Psoas muscle (tissue), 8 donors: Measurements from ENCODE around the gene MPP2. TPM values are rescaled to one million over a fixed set of nuclear protein-coding genes. Genes with fewer than 3 reads are reported as not detected.

Experiments
- ATAC-seq, 4 donors: fragments of 200-7000 bp; cut with Tn5 transposase; one replicate each; pipeline ENCODE4 v1.9.1; 2020; ENCODE audit warnings: moderate library complexity in 3 of 4, mild to moderate bottlenecking in 2 of 4
- DNase-seq, 2 donors: peaks; one replicate each; pipeline ENCODE4 v3.0.0-alpha.2; 2020
- H3K27ac ChIP-seq: fragments of 200-600 bp; one replicate; pipeline ENCODE4 v1.8.0; 2022
- H3K27me3 ChIP-seq, 3 donors: fragments of 200-600 bp in 1 of 3; one replicate each; pipeline versions ENCODE4 v1.6.1 to v1.8.0; 2013 to 2022; ENCODE audit warnings: low read length in 2 of 3, mild to moderate bottlenecking in 2 of 3, moderate library complexity in 1 of 3; ENCODE audit not compliant: insufficient read depth in 3 of 3
- H3K36me3 ChIP-seq, 2 donors: fragments of 200-600 bp in 1 of 2; one replicate each; pipeline versions ENCODE4 v1.6.1 to v1.8.0; 2013 to 2022; ENCODE audit warnings: low read depth in 1 of 2, mild to moderate bottlenecking in 1 of 2, moderate library complexity in 1 of 2; ENCODE audit not compliant: insufficient read depth in 1 of 2
- H3K4me1 ChIP-seq: fragments of 200-600 bp; one replicate; pipeline ENCODE4 v1.8.0; 2022
- H3K4me3 ChIP-seq: fragments of 200-600 bp; one replicate; pipeline ENCODE4 v1.8.0; 2022; ENCODE audit warnings: mild to moderate bottlenecking
- H3K9me3 ChIP-seq: fragments of 200-600 bp; one replicate; pipeline ENCODE4 v1.8.0; 2022
- CTCF ChIP-seq: fragments of 200-600 bp; IDR thresholded peaks from one replicate; pipeline ENCODE4 v1.8.0; 2022; ENCODE audit warnings: antibody characterized with exemption
- WGBS, 3 donors: extraction: QIAGEN DNeasy Blood & Tissue Kit; methylation state at CpG; one replicate each; pipeline versions ENCODE4 v1.1.6 to v1.1.7; 2013; 5-methylcytosine and 5-hydroxymethylcytosine counted together
- intact Hi-C, 2 donors: fragments of 100-400 bp; cut with DNase I; formaldehyde crosslinking; loops; one replicate each; pipeline versions ENCODE4 v1.11.0 to v1.14.2; 2022
- polyA plus RNA-seq, 3 donors: library from polyadenylated mRNA; stranded (reverse); fragments of 200-250 nt; gene quantifications; one replicate each; pipeline ENCODE4 v1.2.3, GENCODE V29; 2013
- total RNA-seq, 4 donors: library from RNA; stranded (reverse); fragmentation: NEBNext Ultra II Directional in 2 of 4; extraction: Animal tissue kit (Norgen Biotek cat#: 25700) in 2 of 4; gene quantifications; one replicate each; pipeline versions ENCODE4 v1.2.1 to v1.2.4, GENCODE V29; 2021 to 2023
- donor health status: healthy with polysubstance abuse.
- donor health status: DM: no; HTN: no; CAD: no; lungs with moderate emphysema.
- donor health status: Bipolar disorder and iron deficiency.
- donor health status: healthy.
- donor health status: DM: yes; HTN: yes; CAD: no.
- donor health status: DM: no; HTN: no; CAD: no.
- donor health status: DM: no; HTN: no; CAD: no.
- donor health status: DM: yes; HTN: yes; CAD: no.

The MPP2 gene
- total and polyA plus RNA-seq, 7 donors: 0.19 to 1.6 (median 0.42) TPM

GRCh38 chr17:43927060-43927864 is 19.9 kb upstream of the MPP2 start:
- WGBS, 3 donors: 1 to 3% (median 2%) methylated on average over 41 to 42 of the region's 42 CpGs

DNA sequence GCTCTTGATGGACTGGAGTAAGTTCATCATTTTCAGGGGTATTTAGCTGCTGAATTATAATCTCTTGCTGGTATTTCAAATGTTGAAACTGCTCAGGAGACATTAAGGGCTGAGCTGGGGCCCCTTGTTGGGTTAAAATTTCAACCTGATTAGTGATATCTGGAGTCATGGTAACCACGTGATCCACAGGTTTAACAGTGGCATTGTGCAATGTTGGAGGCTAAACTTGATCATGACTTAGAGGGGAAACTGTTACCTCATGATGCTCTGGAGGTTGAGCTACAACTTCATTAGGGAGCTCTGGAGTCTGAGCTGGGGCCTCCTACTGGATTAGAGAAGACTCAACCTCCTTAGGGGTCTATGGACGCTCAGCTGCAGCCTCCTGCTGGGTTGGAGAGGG is 17.2 kb upstream of the MPP2 start:
- Histone ChIP-seq H3K27ac (no peak overlapping the region), H3K4me3 (no peak overlapping the region), H3K36me3 (no peaks in the 10 kb centered on the region), H3K27me3 (peaks cover 0 to 11% (median 3%) of the 10 kb centered on the region in 3 donors), H3K4me1 (no peaks in the 10 kb centered on the region), H3K9me3 (no peaks in the 10 kb centered on the region)
- WGBS, 3 donors: 75 to 82% (median 75%) methylated on average over 2 of the region's 2 CpGs
- intact Hi-C loops: no loop called here
- no peak for ATAC-seq
- no peak for DNase-seq
- no peak for TF ChIP-seq CTCF

More at GRCh38 chr17:43927060-43927864, 19.9 kb upstream of the MPP2 start:
- no peaks in the 10 kb centered on the region for H3K4me1 ChIP-seq
- H3K9me3 ChIP-seq: no peaks in the 10 kb centered on the region
- TF ChIP-seq CTCF: no peak
- H3K4me3 ChIP-seq: peak overlapping the region; percentile 67
- H3K27me3 ChIP-seq: peaks cover 0 to 11% (median 3%) of the 10 kb centered on the region in 3 donors
- H3K36me3 ChIP-seq: no peaks in the 10 kb centered on the region
- ATAC-seq (peak; percentile 71 to 88 (median 76)), DNase-seq (peak; percentile 33 to 72)
- intact Hi-C loops: loop anchor here in 1 of 2 donors (5.0 kb wide), 1 partner anchor 45 kb away; no protein-coding TSS in a partner anchor
- peak overlapping the region; percentile 58 for H3K27ac ChIP-seq

- 44 to 55% (median 50%) methylated on average over 10 of the region's 10 CpGs for WGBS, 3 donors
- TF ChIP-seq CTCF: no peak
- Histone ChIP-seq H3K27ac (no peak overlapping the region), H3K4me1 (no peaks in the 10 kb centered on the region), H3K9me3 (no peaks in the 10 kb centered on the region), H3K4me3 (no peak overlapping the region), H3K36me3 (no peaks in the 10 kb centered on the region), H3K27me3 (peaks cover 0 to 41% (median 5%) of the 10 kb centered on the region in 3 donors)
- DNase-seq (peak in 1 of 2 donors; percentile 35), ATAC-seq (no peak)
- intact Hi-C loops: no loop called here
These were observed 13.3 kb upstream of the MPP2 start for GRCh38 chr17:43920500-43921095.

- Histone ChIP-seq H3K27me3 (peaks cover 0 to 34% (median 2%) of the 10 kb centered on the region in 3 donors), H3K36me3 (no peaks in the 10 kb centered on the region), H3K27ac (no peak overlapping the region), H3K9me3 (no peaks in the 10 kb centered on the region), H3K4me1 (no peaks in the 10 kb centered on the region), H3K4me3 (peak overlapping the region; percentile 44)
- DNase-seq (no peak), ATAC-seq (no peak)
- intact Hi-C loops: no loop called here
- whole genome bisulfite sequencing, 3 donors: 64 to 70% (median 68%) methylated on average over 12 to 13 of the region's 13 CpGs
- no peak for TF ChIP-seq CTCF
These were observed 10.7 kb upstream of the MPP2 start for GRCh38 chr17:43918026-43918389.
